Stomach smooth muscle (tissue), 2 donors: ENCODE data around the gene ADD2.

Experiments used
- H3K27ac ChIP-seq: one replicate; pipeline ENCODE4 v1.7.0; 2013; ENCODE audit warnings: mild to moderate bottlenecking, low read length, inconsistent platforms
- H3K27me3 ChIP-seq, 2 donors: one replicate each; pipeline ENCODE4 v1.7.0; 2013; ENCODE audit warnings: low read length in 2 of 2; ENCODE audit not compliant: insufficient read depth in 2 of 2, control insufficient read depth in 1 of 2
- H3K36me3 ChIP-seq, 2 donors: one replicate each; pipeline ENCODE4 v1.7.0; 2013; ENCODE audit warnings: low read length in 2 of 2; ENCODE audit not compliant: control insufficient read depth in 2 of 2, insufficient read depth in 2 of 2
- H3K4me1 ChIP-seq: one replicate; pipeline ENCODE4 v1.7.0; 2013; ENCODE audit warnings: low read length; ENCODE audit not compliant: control insufficient read depth, insufficient read depth
- H3K4me3 ChIP-seq, 2 donors: one replicate each; pipeline ENCODE4 v1.7.0; 2013; ENCODE audit warnings: low read length in 2 of 2
- H3K9ac ChIP-seq, 2 donors: one replicate each; pipeline ENCODE4 v1.7.0; 2013; ENCODE audit warnings: low read length in 2 of 2, mild to moderate bottlenecking in 1 of 2
- H3K9me3 ChIP-seq, 2 donors: one replicate each; pipeline ENCODE4 v1.7.0; 2013; ENCODE audit warnings: low read length in 2 of 2; ENCODE audit not compliant: control insufficient read depth in 2 of 2
- donor health status: healthy.
- donor health status: Pancreatic carcinoma.

The ADD2 gene

GRCh38 chr2:70720124-70720523 is 47.9 kb downstream of the ADD2 start:
- Histone ChIP-seq H3K27me3 (peaks cover 0 to 2% of the 10 kb centered on the region in 2 donors), H3K4me3 (no peak overlapping the region), H3K27ac (no peak overlapping the region), H3K9me3 (no peaks in the 10 kb centered on the region), H3K9ac (no peak overlapping the region), H3K36me3 (no peaks in the 10 kb centered on the region), H3K4me1 (no peaks in the 10 kb centered on the region)

- no peak overlapping the region for H3K9ac ChIP-seq
Observed at GRCh38 chr2:70719231-70719630, 48.8 kb downstream of the ADD2 start.

GRCh38 chr2:70718736-70719135 is 49.3 kb downstream of the ADD2 start:
- no peak overlapping the region for H3K9ac ChIP-seq
- no peaks in the 10 kb centered on the region for H3K9me3 ChIP-seq
- H3K36me3 ChIP-seq = no peaks in the 10 kb centered on the region
- no peak overlapping the region for H3K4me3 ChIP-seq
- no peak overlapping the region for H3K27ac ChIP-seq
- peaks cover 0 to 2% of the 10 kb centered on the region in 2 donors for H3K27me3 ChIP-seq
- H3K4me1 ChIP-seq = no peaks in the 10 kb centered on the region

More at GRCh38 chr2:70719231-70719630, 48.8 kb downstream of the ADD2 start:
- no peaks in the 10 kb centered on the region for H3K4me1 ChIP-seq
- no peaks in the 10 kb centered on the region for H3K9me3 ChIP-seq
- H3K36me3 ChIP-seq = no peaks in the 10 kb centered on the region
- H3K27me3 ChIP-seq = peaks cover 0 to 2% of the 10 kb centered on the region in 2 donors
- no peak overlapping the region for H3K27ac ChIP-seq
- H3K4me3 ChIP-seq = no peak overlapping the region

- H3K9me3 ChIP-seq = no peaks in the 10 kb centered on the region
- H3K27ac ChIP-seq = no peak overlapping the region
Observed at GRCh38 chr2:70718241-70718640, 49.8 kb downstream of the ADD2 start.

GRCh38 chr2:70717431-70718038 is 50.5 kb downstream of the ADD2 start:
- no peak overlapping the region for H3K4me3 ChIP-seq
- H3K4me1 ChIP-seq = no peaks in the 10 kb centered on the region
- H3K27ac ChIP-seq = no peak overlapping the region
- no peak overlapping the region for H3K9ac ChIP-seq
- no peaks in the 10 kb centered on the region for H3K36me3 ChIP-seq
- no peaks in the 10 kb centered on the region for H3K9me3 ChIP-seq
- peaks cover 0 to 2% of the 10 kb centered on the region in 2 donors for H3K27me3 ChIP-seq

More at GRCh38 chr2:70718241-70718640, 49.8 kb downstream of the ADD2 start:
- H3K4me1 ChIP-seq = no peaks in the 10 kb centered on the region
- no peak overlapping the region for H3K9ac ChIP-seq
- no peak overlapping the region for H3K4me3 ChIP-seq
- H3K27me3 ChIP-seq = peaks cover 0 to 2% of the 10 kb centered on the region in 2 donors
- no peaks in the 10 kb centered on the region for H3K36me3 ChIP-seq

- Histone ChIP-seq H3K27me3 (peaks cover 0 to 2% of the 10 kb centered on the region in 2 donors), H3K4me3 (no peak overlapping the region), H3K4me1 (no peaks in the 10 kb centered on the region), H3K9ac (no peak overlapping the region), H3K27ac (no peak overlapping the region), H3K36me3 (no peaks in the 10 kb centered on the region), H3K9me3 (no peaks in the 10 kb centered on the region)
Observed at GRCh38 chr2:70716951-70717350, 51.0 kb downstream of the ADD2 start.

GRCh38 chr2:70716131-70716743 is 51.8 kb downstream of the ADD2 start:
- Histone ChIP-seq H3K4me3 (no peak overlapping the region), H3K4me1 (no peaks in the 10 kb centered on the region), H3K27me3 (peaks cover 0 to 2% of the 10 kb centered on the region in 2 donors), H3K27ac (no peak overlapping the region), H3K9ac (no peak overlapping the region), H3K36me3 (no peaks in the 10 kb centered on the region), H3K9me3 (no peaks in the 10 kb centered on the region)

GRCh38 chr2:70715071-70715985 is 52.7 kb downstream of the ADD2 start:
- Histone ChIP-seq H3K4me1 (no peaks in the 10 kb centered on the region), H3K27ac (no peak overlapping the region), H3K36me3 (no peaks in the 10 kb centered on the region), H3K4me3 (no peak overlapping the region), H3K27me3 (peaks cover 0 to 2% of the 10 kb centered on the region in 2 donors), H3K9me3 (no peaks in the 10 kb centered on the region), H3K9ac (no peak overlapping the region)

- H3K9ac ChIP-seq = no peak overlapping the region
- no peaks in the 10 kb centered on the region for H3K9me3 ChIP-seq
- H3K4me3 ChIP-seq = no peak overlapping the region
- H3K27ac ChIP-seq = no peak overlapping the region
- no peaks in the 10 kb centered on the region for H3K4me1 ChIP-seq
- peaks cover 0 to 2% of the 10 kb centered on the region in 2 donors for H3K27me3 ChIP-seq
- H3K36me3 ChIP-seq = no peaks in the 10 kb centered on the region
Observed at GRCh38 chr2:70714141-70714905, 53.7 kb downstream of the ADD2 start.

- Histone ChIP-seq H3K4me3 (no peak overlapping the region), H3K27ac (no peak overlapping the region), H3K27me3 (no peaks in the 10 kb centered on the region), H3K9ac (no peak overlapping the region), H3K9me3 (no peaks in the 10 kb centered on the region), H3K36me3 (no peaks in the 10 kb centered on the region), H3K4me1 (no peaks in the 10 kb centered on the region)
Observed at GRCh38 chr2:70712916-70713315, 55.1 kb downstream of the ADD2 start.
